ENCODE results near the gene MED13. TPM values are rescaled to one million over a fixed set of nuclear protein-coding genes. Genes with fewer than 3 reads are reported as not detected.

The MED13 gene
- total and polyA plus RNA-seq, 9 of the 15 experiments (the other 6 are each of a cell fraction or from before 2014, with no cell fraction given): 5.4 to 48.4 (median 28.2) TPM

DNA sequence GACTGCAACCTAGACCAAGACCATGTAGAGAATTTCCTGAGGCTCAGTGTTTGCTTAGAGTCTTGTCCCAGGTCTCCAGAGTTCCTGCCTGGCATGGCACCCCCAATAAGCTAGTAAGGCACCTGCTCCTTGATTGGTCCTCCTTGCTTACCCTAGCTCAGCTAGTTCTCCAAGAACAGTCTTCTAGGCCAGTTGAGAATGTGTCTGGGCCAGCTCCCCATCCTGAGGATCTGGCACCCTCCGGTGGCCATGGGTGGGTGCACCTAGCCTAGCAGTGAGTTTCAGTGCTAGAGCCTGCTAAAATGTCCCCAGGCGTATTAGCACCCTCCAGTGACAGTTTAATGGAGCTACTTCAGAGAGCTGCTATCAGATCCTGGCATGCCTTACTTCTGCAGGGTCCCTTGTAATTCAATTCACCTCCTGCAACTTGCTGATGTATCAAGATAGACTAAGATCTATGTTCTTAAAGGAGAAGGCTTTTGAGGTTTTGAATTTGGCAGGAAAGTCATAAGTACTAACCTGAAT is 44.4 kb upstream of the MED13 start (continued):
- TF ChIP-seq, protein P1, sequence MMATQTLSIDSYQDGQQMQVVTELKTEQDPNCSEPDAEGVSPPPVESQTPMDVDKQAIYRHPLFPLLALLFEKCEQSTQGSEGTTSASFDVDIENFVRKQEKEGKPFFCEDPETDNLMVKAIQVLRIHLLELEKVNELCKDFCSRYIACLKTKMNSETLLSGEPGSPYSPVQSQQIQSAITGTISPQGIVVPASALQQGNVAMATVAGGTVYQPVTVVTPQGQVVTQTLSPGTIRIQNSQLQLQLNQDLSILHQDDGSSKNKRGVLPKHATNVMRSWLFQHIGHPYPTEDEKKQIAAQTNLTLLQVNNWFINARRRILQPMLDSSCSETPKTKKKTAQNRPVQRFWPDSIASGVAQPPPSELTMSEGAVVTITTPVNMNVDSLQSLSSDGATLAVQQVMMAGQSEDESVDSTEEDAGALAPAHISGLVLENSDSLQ (IDR thresholded peaks at IDR 0.05): peak; percentile 20; the same call in 1 of the 2 replicates
- no peak for TF ChIP-seq ZNF444 (CRISPR knock-in tag; IDR thresholded peaks at IDR 0.05)
- no peak for TF ChIP-seq SRSF1 (IDR thresholded peaks at IDR 0.05; ENCODE audit: low read depth, low read length)
- TF ChIP-seq, protein P2, sequence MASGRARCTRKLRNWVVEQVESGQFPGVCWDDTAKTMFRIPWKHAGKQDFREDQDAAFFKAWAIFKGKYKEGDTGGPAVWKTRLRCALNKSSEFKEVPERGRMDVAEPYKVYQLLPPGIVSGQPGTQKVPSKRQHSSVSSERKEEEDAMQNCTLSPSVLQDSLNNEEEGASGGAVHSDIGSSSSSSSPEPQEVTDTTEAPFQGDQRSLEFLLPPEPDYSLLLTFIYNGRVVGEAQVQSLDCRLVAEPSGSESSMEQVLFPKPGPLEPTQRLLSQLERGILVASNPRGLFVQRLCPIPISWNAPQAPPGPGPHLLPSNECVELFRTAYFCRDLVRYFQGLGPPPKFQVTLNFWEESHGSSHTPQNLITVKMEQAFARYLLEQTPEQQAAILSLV (tag; IDR thresholded peaks at IDR 0.05): no peak
- TF ChIP-seq BRD4 (IDR thresholded peaks at IDR 0.05): no peak
- TF ChIP-seq FOXA1 (IDR thresholded peaks at IDR 0.05; ENCODE audit: borderline replicate concordance): no peak
- TF ChIP-seq FOXK1 (CRISPR knock-in tag; IDR thresholded peaks at IDR 0.05; ENCODE audit: borderline replicate concordance): no peak
- TF ChIP-seq HNRNPLL (IDR thresholded peaks at IDR 0.05; ENCODE audit: low read depth, low read length, poor library complexity, severe bottlenecking): no peak
- no peak for TF ChIP-seq SNRNP70 (optimal IDR thresholded peaks at IDR 0.05; ENCODE audit: low read depth, low read length)
- TF ChIP-seq MEIS2 (IDR thresholded peaks at IDR 0.05; ENCODE audit: partially characterized antibody): peak; percentile 49
- TF ChIP-seq NFRKB (IDR thresholded peaks at IDR 0.05; ENCODE audit: low read depth): no peak
- TF ChIP-seq, protein P3, sequence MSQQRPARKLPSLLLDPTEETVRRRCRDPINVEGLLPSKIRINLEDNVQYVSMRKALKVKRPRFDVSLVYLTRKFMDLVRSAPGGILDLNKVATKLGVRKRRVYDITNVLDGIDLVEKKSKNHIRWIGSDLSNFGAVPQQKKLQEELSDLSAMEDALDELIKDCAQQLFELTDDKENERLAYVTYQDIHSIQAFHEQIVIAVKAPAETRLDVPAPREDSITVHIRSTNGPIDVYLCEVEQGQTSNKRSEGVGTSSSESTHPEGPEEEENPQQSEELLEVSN (IDR thresholded peaks at IDR 0.05; ENCODE audit: borderline replicate concordance in 1 of 2, extremely low read depth in 1 of 2, insufficient read depth in 1 of 2, insufficient read length in 1 of 2, low read depth in 1 of 2, low read length in 1 of 2, poor library complexity in 1 of 2, severe bottlenecking in 1 of 2): no peak
- TF ChIP-seq, protein P4, sequence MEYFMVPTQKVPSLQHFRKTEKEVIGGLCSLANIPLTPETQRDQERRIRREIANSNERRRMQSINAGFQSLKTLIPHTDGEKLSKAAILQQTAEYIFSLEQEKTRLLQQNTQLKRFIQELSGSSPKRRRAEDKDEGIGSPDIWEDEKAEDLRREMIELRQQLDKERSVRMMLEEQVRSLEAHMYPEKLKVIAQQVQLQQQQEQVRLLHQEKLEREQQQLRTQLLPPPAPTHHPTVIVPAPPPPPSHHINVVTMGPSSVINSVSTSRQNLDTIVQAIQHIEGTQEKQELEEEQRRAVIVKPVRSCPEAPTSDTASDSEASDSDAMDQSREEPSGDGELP (CRISPR knock-in tag; IDR thresholded peaks at IDR 0.05; ENCODE audit: borderline replicate concordance): peak; percentile 78; the same call in 1 of the 2 replicates
- no peak for TF ChIP-seq POLR2B (IDR thresholded peaks at IDR 0.05; ENCODE audit: low read depth, partially characterized antibody)
- no peak for TF ChIP-seq HMGN3 (IDR thresholded peaks at IDR 0.05; ENCODE audit: borderline replicate concordance, extremely low read depth, insufficient read length, low read depth, low read length)
- TF ChIP-seq SAFB2 (IDR thresholded peaks at IDR 0.05; ENCODE audit: borderline replicate concordance, low read depth, low read length, severe bottlenecking): no peak
- 0 out of 4 replicates have a peak, but pooled peaks of 1 of the 2 experiments have one; percentile 31 for TF ChIP-seq KDM4B (IDR thresholded peaks at IDR 0.05; ENCODE audit: borderline replicate concordance in 2 of 2, low read depth in 1 of 2)
- TF ChIP-seq ZNF311 (CRISPR knock-in tag; IDR thresholded peaks at IDR 0.05): no peak
- TF ChIP-seq SREBF2 (CRISPR knock-in tag; IDR thresholded peaks at IDR 0.05): no peak
- TF ChIP-seq CREM (IDR thresholded peaks at IDR 0.05; ENCODE audit: low read depth): peak; percentile 51; the same call in 1 of the 2 replicates
- peak; percentile 74 for TF ChIP-seq JUND (IDR thresholded peaks at IDR 0.05; ENCODE audit: borderline replicate concordance, low read depth, low read length)
- TF ChIP-seq JUND (tag; IDR thresholded peaks at IDR 0.05; ENCODE audit: borderline replicate concordance, low read depth, low read length): peak; percentile 15; the same call in 1 of the 3 replicates
- no peak for TF ChIP-seq PCBP1 (IDR thresholded peaks at IDR 0.05; ENCODE audit: low read depth, low read length, poor library complexity, severe bottlenecking)
- TF ChIP-seq NR4A1 (CRISPR knock-in tag; IDR thresholded peaks at IDR 0.05): no peak
- no peak for TF ChIP-seq NR4A1 (tag; IDR thresholded peaks at IDR 0.05)
